GM21381 (cell line): ENCODE data around the gene PPP3CA.
"Not testable (repeated sequence)": the region's sequence is repeated elsewhere in the genome, so short reads cannot be mapped to it uniquely, and the experiment has no call there.

Source experiments
- ATAC-seq: cut with Tn5 transposase; IDR thresholded peaks from one replicate; pipeline ENCODE4 v1.9.1; 2021; ENCODE audit warnings: mild to moderate bottlenecking, moderate library complexity; ENCODE audit not compliant: unreplicated experiment

PPP3CA gene

DNA sequence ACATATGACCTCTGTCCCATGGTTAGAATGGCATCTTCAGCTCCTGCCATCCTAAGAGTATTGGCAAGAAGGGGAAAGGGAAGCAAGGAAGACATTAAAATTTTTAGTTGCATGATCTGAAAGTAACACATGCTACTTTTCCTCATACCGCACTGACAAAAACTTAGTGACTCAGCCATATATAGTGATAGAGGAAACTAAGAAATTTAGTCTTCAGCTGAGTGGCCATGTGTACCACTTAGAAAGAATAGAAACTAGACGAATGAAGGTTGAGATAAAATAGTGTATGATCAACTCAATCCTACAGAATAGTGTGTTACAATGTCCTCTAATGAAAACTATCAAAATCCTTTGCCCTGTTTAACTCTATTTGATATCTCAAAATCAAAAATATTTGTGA, 164.1 kb downstream of the PPP3CA start:
- ATAC-seq, result no peak

DNA sequence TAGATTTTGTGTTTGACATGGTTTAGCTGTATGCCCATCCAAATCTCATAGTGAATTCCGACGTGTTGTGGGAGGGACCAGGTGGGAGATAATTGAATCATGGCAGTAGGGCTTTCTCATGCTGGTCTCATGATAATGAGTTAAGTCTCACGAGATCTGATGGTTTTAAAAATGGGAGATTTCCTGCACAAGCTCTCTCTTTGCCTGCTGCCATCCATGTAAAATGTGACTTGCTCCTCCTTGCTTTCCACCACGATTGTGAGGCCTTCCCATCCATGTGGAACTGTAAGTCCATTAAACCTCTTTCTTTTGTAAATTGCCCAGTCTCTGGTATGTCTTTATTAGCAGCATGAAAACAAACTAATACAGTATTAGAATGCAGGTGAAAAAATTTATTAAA, 164.6 kb downstream of the PPP3CA start:
- not testable (repeated sequence) for ATAC-seq

DNA sequence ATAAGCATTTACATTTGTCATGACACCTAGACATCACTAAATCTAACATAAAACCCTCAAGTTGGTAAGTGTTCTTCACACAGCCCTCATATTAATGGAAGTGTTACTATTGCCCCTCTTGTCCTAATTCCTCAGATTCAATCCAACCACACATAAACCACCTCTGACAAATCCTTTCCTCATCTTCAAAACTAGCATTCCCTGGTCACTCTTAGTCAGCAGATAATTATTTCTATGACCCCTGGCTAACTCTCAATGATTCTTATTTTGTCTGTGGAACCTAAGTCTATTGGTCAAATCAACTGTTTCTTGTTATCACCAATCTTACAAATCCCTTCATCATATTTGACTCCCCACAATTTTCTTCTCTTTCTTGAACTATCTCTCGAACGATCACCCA, 168.6 kb downstream of the PPP3CA start:
- no peak for ATAC-seq

DNA sequence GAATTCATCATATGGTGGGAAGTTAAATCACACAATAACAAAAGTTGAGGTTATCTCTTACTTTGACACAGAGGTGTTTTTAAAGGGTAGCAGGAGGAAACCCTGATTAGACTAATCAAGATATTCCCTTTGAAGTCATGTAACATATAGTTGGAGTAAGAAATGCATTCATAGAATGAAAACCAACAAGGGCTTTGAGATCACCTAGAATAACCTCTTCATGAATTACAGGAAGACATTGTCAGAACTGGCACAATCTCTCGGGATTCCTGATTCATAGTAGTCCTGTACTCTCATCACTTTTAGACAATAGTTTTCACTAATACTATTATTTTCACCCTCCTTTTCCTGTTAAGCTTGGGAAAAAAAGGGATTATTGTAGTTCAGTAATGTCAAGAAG, 170.2 kb downstream of the PPP3CA start:
- ATAC-seq, result no peak

DNA sequence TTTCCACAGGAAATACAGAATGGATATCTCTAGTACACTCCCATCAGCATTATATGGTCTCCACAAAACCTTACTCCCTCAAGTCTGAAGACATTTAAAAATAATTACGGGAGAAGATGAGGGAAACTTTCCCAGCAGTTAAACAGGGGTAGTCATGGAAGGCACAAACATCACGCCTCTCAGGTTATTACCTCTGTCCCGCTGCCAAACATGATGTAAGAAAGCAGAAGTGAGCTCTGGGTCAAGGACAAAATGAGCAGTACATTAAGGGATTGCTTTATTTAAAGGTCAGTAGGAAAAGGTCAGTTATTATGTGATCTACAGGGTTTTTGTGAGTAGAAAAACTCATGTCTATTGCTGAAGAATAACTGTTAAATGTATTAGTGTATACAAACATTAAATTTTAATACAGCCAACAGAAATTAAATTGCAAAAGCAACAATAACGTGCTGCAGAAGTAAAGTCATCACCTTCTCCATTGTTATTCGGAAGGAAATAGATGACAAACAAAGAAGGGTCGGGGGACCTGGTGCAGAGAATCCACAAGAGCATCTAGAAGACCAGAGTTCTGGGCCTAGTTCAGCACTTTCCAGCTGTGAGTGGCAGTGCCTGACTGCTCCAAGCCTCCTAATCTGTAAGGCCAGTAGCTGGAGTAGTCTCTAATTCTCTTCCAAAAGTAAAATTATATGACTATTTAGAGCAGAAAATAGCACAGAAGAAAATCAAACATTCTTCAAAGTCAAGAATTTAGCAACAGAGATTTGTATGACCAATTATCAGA, 171.2 kb downstream of the PPP3CA start:
- no peak for ATAC-seq

DNA sequence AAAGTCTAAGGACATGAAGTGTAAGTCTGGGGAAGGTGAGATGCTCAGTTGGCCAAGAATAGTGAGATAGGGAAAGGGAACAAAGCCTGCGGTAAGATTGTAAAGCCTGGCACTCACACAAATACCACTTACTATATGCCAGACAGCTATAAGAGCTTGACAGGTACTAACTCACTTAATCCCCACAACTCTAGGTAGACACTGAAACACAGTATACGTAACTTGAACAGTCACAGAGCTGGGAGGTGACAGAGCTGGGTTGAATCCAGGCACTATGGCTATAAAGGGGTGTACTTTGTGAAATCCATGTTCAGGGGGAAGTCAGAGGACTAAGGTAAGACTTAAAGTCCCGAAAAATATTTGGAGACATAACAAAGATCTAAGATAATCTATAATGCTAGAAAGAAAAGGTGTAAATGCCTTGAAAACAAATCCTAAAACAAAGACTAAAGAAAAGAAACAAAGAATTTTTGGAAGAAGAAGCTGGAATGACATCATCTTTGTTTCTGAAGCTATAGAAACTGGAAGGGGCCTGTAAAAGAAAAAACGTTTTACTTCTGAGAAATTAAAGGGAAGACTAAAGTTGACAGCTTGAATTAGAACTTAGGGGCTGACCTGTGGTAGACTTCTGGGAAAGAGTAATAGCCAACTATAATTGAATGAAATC, 172.5 kb downstream of the PPP3CA start:
- no peak for ATAC-seq

DNA sequence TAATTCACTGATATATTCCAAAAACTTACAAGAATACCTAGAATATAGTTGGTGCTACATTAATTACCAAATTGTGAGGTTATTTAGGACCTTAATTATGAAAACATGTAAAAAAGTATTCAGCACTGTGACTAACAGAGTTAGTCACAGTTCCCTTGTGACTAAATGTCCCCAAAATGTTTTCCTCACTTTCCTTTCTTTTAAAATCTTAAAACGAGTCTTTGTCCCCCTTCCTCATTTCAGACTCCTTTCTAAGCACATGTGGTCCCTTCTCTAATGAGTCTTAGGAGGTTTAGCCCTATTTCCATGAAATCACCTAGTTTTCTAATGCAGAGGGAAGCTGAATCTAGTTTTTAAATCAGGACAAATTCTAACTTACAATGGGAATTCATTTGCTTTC, 175.0 kb downstream of the PPP3CA start:
- no peak for ATAC-seq

DNA sequence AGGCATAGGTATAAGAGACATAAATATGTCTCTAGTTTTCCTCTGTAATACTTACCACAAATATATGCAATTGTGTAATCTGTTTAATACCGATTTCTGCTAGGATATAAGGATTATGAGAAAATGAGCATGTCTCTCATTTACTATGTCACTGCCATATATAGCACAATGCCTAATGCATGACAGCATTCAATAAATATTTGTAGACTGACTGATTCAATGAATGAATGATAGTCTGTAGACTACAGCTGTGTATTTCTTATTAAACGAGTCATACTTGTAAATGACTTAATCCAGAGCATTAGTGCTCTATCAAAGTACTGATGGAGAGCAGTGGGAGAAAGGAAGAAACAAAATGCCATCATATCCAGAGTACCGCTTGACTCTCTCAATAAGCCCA, 175.6 kb downstream of the PPP3CA start:
- ATAC-seq, result no peak

DNA sequence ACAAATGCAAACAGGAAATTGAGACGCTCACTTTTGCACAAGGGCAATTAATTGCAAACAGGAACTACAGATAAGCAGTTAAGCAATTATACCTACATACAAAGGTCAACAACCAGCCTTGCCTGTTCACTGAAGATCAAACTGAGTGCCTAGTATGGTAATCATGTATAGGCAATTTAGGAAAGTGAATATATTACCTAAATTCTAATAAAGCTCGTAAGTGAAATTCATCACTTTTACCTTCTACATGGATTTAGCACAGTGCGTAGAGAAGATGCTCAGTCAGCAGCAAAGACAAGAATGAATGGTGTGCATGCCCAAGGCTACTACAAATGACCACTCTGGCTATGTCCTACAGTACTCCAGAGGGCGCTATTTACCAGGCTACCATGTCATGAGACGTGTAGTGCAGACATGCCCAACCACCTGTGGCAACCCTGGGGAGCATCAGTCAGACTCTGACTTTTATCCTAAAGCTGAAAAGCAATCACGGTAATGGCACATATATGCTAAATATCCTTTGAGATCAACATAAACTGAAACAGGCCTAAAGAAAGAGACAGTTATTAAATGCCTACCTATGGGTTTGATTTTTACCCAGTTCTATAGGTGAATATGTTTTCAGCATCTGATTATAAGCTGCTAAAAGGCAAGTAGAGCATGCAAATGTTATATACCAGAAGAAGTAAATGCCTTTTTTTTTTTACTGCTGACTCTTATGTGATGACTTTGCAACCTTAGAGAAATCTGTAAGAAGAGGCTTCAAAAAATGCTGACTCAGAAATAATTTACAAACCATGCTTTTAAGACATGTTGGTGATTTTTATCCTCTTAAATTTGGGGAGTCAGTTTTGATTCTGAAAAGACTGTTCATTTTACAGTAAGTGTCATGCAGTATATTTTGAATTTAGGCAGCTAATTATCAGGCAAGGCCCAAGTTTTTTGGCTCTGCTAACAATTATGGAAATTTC, 178.0 kb downstream of the PPP3CA start:
- peak; percentile 99 for ATAC-seq

DNA sequence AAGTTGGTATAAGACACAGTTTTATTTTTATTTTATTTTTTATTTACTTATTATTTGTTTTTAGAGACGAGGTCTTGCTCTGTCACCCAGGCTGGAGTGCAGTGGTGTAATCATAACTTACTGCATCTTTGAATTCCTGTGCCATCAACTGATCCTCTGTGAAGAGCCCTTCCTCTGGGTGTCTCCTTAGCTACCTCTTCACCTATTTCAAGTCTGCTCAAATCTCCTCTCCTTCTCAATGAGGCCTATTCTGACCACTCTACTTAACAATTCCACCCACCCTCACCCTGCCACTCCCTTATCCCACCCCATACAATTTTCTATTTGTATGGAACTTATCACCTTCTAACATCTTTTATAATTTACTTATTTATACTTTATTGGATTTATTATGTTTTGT, 183.4 kb downstream of the PPP3CA start:
- no peak for ATAC-seq

DNA sequence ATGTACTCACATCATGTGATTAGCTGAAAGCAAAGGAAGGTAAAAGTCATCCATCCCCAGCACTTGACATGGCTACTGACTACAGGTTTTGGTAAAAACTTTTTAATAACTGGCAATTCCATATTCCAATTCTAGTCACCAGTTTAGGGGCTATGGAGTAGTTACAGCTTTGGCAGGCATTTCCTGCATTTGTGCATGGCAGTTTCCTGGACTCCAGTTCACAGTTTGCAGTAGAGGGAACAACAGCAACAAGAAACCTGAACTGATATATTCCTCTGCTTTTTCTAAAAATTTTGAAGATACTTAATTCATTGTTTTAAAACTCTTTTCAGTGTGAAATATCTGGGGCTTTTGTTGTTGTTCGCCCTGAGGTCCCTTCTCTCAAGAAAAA, 184.3 kb downstream of the PPP3CA start:
- ATAC-seq, result no peak

DNA sequence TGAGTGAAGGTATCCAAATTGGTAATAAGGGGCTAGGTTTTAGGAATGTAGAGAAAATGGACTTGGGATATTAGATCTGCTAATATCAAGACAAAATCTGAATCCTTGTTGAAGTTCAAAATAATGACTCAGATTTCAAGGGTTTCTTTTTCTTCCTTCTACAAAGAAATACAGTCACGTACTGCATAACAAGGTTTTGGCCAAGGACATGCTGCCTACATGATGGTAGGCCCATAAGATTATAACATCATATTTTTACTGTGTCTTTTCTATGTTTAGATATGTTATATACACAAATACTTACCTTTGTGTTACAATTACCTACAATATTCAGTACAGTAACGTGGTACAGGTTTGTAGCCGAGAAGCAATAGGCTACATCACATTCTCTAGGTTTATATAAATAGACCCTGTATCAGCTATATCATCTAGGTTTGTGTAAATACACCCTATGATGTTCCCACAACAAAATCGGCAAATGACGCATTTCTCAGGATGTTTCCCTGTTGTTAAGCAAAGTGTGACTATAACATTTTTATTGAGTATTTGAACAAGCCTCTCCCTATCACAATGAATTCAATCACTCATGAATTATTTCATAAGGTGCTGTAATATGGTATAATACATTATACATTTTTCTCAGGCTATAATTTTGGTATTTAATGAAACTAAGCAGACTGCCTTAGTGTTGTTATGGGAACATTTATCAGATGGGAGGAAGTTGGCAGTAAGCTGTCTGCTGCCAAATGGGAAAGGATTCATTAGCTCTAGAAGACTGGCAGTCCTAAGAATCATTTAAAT, 186.3 kb downstream of the PPP3CA start:
- no peak for ATAC-seq

DNA sequence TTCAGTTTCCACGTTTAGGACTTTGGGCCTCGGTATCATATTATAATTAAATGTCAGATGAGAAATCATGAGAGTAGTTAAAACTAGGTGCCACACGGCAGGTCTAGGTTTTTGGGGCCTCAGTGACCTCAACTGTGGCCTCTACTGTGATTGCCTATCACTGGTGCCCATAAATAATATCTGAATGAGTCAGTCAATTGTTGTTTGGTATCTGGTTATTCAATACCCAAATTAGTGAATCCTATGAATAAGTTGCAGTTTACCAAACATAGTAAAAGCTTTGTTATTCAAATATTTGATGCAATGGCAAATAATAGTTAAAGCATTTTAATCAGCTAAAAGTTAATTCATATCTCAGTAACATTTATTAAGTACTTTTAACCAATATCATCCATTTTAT, 188.8 kb downstream of the PPP3CA start:
- ATAC-seq, result no peak

DNA sequence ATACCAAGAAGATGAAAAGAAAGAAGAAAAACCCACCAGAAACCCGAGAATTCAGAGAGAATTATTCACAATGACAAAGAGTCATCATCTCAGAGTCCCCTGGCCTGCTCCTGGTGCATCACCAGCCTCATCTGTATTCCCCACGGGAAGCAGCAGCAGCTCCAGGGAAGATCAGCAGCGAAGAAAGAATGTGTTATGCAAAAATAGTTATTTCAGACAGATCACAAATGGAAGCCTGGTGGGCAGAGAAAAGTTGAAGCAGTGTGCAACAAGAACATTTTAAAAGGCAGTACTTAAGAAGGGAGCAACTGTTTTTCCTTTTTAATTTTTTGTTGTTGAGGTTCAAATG, 189.2 kb downstream of the PPP3CA start:
- no peak for ATAC-seq

DNA sequence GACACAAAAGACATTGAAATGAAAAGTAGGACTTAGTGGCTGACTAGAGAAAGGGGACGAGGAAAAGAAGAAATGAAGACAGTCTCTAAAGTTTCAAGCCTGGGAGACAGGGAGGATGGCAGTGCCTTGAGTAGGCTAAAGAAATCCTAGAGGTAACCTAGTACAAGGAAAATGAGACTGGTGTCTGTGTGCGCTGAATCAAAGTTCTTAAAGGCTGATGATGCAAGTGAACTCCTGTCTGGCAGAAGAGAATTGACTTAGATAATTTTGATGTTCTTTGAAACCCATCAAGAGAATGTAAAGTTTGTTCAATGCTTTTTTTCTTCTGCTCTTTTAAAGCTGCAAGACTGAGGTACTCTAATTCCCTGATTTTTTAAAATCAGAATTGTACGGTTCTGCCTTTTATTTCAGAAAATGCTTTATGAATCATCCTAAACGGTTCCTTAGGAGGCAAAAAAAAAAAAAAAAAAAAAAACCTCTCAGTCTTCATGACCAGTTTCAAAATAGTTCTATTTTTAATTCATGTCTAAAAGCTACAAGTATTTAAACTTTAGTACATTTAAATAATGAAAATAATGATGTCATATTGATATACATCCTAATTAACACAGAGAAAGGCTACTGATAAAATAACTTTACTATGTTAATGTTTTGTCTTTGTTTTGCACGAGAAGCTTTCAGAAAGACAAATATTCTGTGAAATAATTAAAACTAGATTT, 189.8 kb downstream of the PPP3CA start:
- ATAC-seq, result no peak

DNA sequence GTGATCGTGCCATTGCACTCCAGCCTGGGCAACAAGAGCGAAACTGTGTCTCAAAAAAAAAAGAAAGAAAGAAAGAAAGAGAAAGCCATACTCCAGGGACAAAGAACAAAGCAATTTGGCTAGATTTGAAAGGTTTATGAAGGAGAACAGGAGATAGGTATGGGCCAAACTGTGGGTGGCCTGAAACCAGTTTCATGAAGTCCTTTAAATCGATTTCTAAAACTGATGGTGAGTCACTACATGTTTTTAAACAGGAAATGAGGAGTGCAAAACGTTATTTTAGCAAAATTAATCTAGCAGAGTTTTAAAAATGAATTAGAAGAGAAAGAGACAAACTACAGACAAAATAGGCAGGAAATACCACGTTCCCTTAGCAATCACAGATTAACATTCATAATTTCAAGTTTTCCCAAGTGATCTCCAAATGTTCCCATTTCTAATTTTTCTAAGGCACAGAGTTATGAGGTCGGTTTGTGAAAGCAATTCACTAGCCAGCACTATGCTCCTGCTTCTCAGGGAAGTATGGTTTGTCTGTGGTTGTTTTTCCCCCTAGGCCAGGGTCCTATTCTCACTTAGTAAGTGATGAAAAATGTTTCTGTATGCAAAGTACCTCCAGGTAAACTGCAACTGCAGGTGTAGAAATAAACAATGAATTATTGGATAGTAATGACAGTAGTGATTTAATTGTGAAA, 190.6 kb downstream of the PPP3CA start:
- ATAC-seq, result no peak

DNA sequence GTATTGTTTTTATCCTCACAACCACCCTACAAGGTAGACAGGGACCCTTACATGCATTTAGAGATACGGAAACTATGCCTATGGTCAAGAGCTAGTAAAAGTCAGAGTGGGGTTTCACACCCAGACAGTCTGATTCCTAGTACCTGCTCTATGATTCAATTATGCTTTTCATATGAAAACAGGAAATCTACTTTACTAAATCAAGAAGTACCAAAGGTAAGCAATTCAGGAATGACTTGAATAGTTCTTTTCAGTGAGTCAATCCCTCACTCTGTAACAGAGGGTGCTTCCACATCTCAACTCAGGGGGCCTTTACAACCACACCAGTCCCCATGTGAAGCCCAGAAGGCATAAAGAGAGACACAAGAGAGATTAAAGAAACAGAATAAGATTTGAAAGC, 191.4 kb downstream of the PPP3CA start:
- ATAC-seq, result no peak

DNA sequence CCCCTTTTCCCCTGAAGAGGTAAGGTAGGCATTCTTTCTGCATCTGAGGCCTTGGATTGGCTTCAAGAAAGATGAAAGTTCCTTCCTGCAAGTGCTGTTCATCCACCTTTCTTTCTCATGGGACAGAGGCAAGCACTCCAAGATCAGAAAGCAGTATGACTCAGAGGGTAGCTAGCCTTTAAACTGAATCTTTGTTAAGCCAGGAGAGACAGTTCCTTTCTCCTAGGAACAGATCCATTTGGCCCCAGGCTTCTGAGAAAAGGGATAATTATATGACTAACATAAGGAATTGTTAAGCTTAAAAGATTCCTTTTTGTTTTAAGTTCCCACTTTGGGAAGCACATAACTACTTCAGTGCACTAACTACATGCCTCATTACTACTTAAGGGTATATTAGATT, 192.0 kb downstream of the PPP3CA start:
- no peak for ATAC-seq

DNA sequence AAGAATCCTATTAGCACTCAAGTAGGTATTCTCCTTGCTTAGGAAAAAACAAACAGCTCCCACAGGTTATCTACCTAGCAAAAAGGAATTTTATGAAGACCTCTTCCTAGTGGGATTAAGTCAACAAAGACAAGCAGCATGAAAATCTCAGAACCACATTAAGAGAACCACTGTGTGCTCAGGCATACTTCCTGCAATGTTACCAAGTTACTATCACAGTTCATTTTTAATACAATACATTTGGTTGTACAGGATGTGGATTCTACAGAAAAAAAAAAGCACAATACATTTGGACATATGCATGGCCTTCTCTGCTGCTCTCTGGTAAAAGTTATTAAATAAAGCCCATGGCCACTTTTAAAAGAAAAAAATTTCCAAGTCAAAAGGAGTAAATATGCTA, 193.7 kb downstream of the PPP3CA start:
- no peak for ATAC-seq

DNA sequence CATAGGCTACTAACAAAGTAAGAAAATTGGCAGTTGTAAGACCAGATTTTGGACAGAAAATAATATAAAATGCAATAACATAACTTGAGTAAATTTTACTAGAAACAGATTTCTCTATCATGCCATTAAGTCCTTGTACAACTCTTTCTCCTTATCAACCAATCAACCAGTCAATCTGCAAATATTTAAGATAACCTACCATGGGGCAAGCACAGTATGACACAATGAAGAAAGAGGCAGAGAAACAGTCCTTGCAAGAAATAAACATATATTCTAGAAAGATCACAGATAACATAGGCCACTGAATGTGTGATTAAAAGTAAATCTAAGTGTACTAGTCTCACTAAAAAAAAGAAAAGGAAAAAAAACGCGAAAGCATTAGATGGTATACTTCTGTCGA, 194.8 kb downstream of the PPP3CA start:
- no peak for ATAC-seq
